ENCODE measurements around the gene EMC1. TPM values are rescaled to one million over a fixed set of nuclear protein-coding genes. Genes with fewer than 3 reads are reported as not detected.
"Not testable (repeated sequence)": the region's sequence is repeated elsewhere in the genome, so short reads cannot be mapped to it uniquely, and the experiment has no call there.

EMC1 gene
- polyA plus RNA-seq, 1 donor from 2014 or later = 75.3 TPM

- no peak overlapping the region for H3K4me2 ChIP-seq (ENCODE audit: low read length)
- H3K27me3 ChIP-seq (ENCODE audit: insufficient read depth, low read depth, low read length) = no peaks in the 10 kb centered on the region
- H3K36me3 ChIP-seq (ENCODE audit: insufficient read depth, low read length) = no peaks in the 10 kb centered on the region
- H3F3A ChIP-seq (ENCODE audit: insufficient read depth, low read length, poor library complexity, severe bottlenecking) = no peaks in the 10 kb centered on the region
- H3K9me2 ChIP-seq (ENCODE audit: insufficient read depth, low read length) = no peaks in the 10 kb centered on the region
- no peak overlapping the region for H3K27ac ChIP-seq (ENCODE audit: low read length)
- no peak for TF ChIP-seq REST (IDR thresholded peaks at IDR 0.05; ENCODE audit: borderline replicate concordance)
- no peak for TF ChIP-seq SMC3 (conservative IDR thresholded peaks at IDR 0.05; ENCODE audit: poor library complexity)
- TF ChIP-seq RAD21 (conservative IDR thresholded peaks at IDR 0.05) = no peak
- TF ChIP-seq POLR2AphosphoS5 (IDR thresholded peaks at IDR 0.05) = no peak
- no peak for TF ChIP-seq EP300 (conservative IDR thresholded peaks at IDR 0.05; ENCODE audit: poor library complexity, severe bottlenecking)
- no peak for TF ChIP-seq CTCF (IDR thresholded peaks at IDR 0.05; ENCODE audit: poor library complexity, severe bottlenecking)
- TF ChIP-seq TAF1 (IDR thresholded peaks at IDR 0.05; ENCODE audit: low read depth) = no peak
- TF ChIP-seq MXI1 (conservative IDR thresholded peaks at IDR 0.05; ENCODE audit: poor library complexity, severe bottlenecking) = no peak
- no peak for TF ChIP-seq EZH2 (IDR thresholded peaks at IDR 0.05; ENCODE audit: borderline replicate concordance, insufficient read depth, low read length, poor library complexity, severe bottlenecking)
- H3K9me3 ChIP-seq (ENCODE audit: low read length) = no peaks in the 10 kb centered on the region
- no peak overlapping the region for H3K4me3 ChIP-seq (ENCODE audit: low read length)
- H2AFZ ChIP-seq (ENCODE audit: low read depth, low read length) = no peak overlapping the region
- no peak overlapping the region for H3K9ac ChIP-seq (ENCODE audit: low read length)
- no peaks in the 10 kb centered on the region for H4K20me1 ChIP-seq (ENCODE audit: insufficient read depth)
- no peaks in the 10 kb centered on the region for H3K79me2 ChIP-seq (replicated peaks; ENCODE audit: insufficient read depth, low read length)
These were observed 20.7 kb upstream of the EMC1 start for GRCh38 chr1:19272064-19272463.

DNA sequence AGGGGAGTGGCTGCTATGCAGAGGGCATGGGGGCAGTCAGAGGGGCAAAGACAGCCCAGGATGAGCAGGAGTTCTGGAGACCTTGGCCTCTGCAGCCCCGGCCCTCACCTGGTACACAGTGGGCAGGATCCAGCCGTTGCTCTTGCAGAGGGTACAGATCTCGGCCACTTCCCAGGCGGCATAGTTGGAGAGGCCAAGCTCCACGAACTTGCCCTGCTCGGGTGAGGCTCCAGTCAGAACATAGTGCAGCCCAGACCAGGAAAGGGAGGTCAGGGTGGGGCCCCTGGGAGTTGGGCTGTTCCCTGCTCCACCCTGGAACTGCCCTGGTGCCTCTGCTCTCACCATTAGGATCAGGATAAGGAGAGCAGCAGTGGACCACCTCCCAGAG, 19.0 kb upstream of the EMC1 start:
- not testable (repeated sequence) for H3K4me3 ChIP-seq (ENCODE audit: low read length); H3K27me3 ChIP-seq (ENCODE audit: insufficient read depth, low read depth, low read length); H3K4me2 ChIP-seq (ENCODE audit: low read length); H2AFZ ChIP-seq (ENCODE audit: low read depth, low read length); H3K9me2 ChIP-seq (ENCODE audit: insufficient read depth, low read length); H3K27ac ChIP-seq (ENCODE audit: low read length); H3F3A ChIP-seq (ENCODE audit: insufficient read depth, low read length, poor library complexity, severe bottlenecking); H3K9me3 ChIP-seq (ENCODE audit: low read length); H3K9ac ChIP-seq (ENCODE audit: low read length); H4K20me1 ChIP-seq (ENCODE audit: insufficient read depth); H3K79me2 ChIP-seq (replicated peaks; ENCODE audit: insufficient read depth, low read length); H3K36me3 ChIP-seq (ENCODE audit: insufficient read depth, low read length)

DNA sequence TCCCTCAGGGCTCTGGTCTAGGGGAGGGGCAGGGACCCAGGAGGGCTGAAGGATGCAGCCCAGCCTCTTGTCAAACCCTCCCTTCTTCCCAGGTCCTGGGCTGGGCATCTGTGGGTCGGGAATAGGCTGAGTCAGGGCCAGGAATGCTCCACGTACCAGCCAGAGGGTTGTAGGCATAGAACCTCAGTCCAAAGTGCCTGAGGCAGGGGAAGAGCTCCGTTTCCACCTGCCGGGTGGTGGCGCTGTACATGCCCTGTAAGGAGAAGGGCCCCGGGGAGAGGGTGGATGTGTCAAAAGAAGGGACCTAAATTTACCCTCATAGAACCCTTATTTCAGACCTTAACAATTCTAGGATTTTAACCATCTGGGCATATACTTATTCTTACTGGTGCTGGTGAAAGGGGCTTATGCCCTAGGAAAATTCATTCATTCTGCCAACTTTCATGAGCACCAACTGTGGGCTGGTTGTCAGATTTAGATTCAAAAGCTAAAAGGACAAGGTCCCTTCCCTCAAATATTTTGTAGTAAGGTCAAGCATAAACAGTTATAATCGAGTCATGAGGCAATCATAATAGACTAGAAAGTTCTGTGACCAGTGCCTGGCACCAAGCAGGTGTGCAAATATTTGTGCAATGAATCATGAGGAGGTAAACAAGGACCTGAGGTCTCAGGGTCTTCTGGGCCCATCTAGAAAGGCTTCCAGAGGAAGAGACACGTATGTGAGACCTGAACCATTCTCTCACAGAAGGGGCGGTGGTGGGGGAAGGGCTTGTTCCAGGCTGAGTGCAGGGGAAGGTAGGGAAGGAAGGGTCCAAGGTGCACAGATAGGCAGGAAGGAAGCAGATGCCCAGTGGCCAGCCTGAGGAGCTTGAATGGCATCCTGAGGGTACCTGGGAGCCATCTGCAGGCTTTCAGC, 18.4 kb upstream of the EMC1 start:
- H3K9me3 ChIP-seq (ENCODE audit: low read length); H2AFZ ChIP-seq (ENCODE audit: low read depth, low read length); H3K9me2 ChIP-seq (ENCODE audit: insufficient read depth, low read length); H3K27ac ChIP-seq (ENCODE audit: low read length); H3K27me3 ChIP-seq (ENCODE audit: insufficient read depth, low read depth, low read length); H3K4me3 ChIP-seq (ENCODE audit: low read length); H3K79me2 ChIP-seq (replicated peaks; ENCODE audit: insufficient read depth, low read length); H3K36me3 ChIP-seq (ENCODE audit: insufficient read depth, low read length); H3F3A ChIP-seq (ENCODE audit: insufficient read depth, low read length, poor library complexity, severe bottlenecking); H3K4me2 ChIP-seq (ENCODE audit: low read length); H3K9ac ChIP-seq (ENCODE audit: low read length); H4K20me1 ChIP-seq (ENCODE audit: insufficient read depth): not testable (repeated sequence)

Measured in neural cell (in vitro differentiated cells).